Colonic mucosa (tissue), 4 donors: Measurements from ENCODE around the gene C8G. TPM values are rescaled to one million over a fixed set of nuclear protein-coding genes. Genes with fewer than 3 reads are reported as not detected.

Experiments used
- DNase-seq: peaks from one replicate; pipeline ENCODE4 v3.0.0-alpha.2; 2020
- H3K27ac ChIP-seq: fragments of 200-600 bp; one replicate; pipeline ENCODE4 v1.8.0; 2021
- H3K27me3 ChIP-seq: fragments of 200-600 bp; one replicate; pipeline ENCODE4 v1.8.0; 2021
- H3K36me3 ChIP-seq: fragments of 200-600 bp; one replicate; pipeline ENCODE4 v1.8.0; 2021
- H3K4me1 ChIP-seq: fragments of 200-600 bp; one replicate; pipeline ENCODE4 v1.8.0; 2021; ENCODE audit warnings: mild to moderate bottlenecking
- H3K4me3 ChIP-seq: fragments of 200-600 bp; one replicate; pipeline ENCODE4 v1.8.0; 2021
- H3K9ac ChIP-seq, 2 donors: one replicate each; pipeline ENCODE4 v1.7.0; 2013; ENCODE audit warnings: control low read depth in 2 of 2, low read depth in 2 of 2, low read length in 2 of 2
- H3K9me3 ChIP-seq: fragments of 200-600 bp; one replicate; pipeline ENCODE4 v1.8.0; 2021
- intact Hi-C: fragments of 100-400 bp; cut with DNase I; formaldehyde crosslinking; loops from one replicate; pipeline ENCODE4 v1.14.1; 2022
- total RNA-seq, 2 donors: library from RNA; stranded (reverse); fragmentation: NEBNext Ultra II Directional in 1 of 2; extraction: Animal tissue kit (Norgen Biotek cat#: 25700) in 1 of 2; gene quantifications; one replicate each; pipeline ENCODE4 v1.2.1, GENCODE V29; 2021
- TF ChIP-seq, protein P1 (sequence below): fragments of 200-600 bp; IDR thresholded peaks from one replicate; pipeline ENCODE4 v1.8.0; 2022; ENCODE audit warnings: antibody characterized with exemption, mild to moderate bottlenecking
- donor health status: healthy.
- donor health status: DM: no; HTN: no; CAD: no.
- donor health status: DM: no; HTN: no; CAD: no.

The C8G gene
- total RNA-seq, 2 donors from 2014 or later = 5.3 to 11.9 TPM

- no peak overlapping the region for H3K9ac ChIP-seq
- H3K27ac ChIP-seq = no peak overlapping the region
- H3K4me1 ChIP-seq = no peaks in the 10 kb centered on the region
- DNase-seq = no peak
- intact Hi-C loops = no loop called here
- H3K36me3 ChIP-seq = peaks cover 20% of the 10 kb centered on the region
- H3K27me3 ChIP-seq = no peaks in the 10 kb centered on the region
- TF ChIP-seq, protein P1, sequence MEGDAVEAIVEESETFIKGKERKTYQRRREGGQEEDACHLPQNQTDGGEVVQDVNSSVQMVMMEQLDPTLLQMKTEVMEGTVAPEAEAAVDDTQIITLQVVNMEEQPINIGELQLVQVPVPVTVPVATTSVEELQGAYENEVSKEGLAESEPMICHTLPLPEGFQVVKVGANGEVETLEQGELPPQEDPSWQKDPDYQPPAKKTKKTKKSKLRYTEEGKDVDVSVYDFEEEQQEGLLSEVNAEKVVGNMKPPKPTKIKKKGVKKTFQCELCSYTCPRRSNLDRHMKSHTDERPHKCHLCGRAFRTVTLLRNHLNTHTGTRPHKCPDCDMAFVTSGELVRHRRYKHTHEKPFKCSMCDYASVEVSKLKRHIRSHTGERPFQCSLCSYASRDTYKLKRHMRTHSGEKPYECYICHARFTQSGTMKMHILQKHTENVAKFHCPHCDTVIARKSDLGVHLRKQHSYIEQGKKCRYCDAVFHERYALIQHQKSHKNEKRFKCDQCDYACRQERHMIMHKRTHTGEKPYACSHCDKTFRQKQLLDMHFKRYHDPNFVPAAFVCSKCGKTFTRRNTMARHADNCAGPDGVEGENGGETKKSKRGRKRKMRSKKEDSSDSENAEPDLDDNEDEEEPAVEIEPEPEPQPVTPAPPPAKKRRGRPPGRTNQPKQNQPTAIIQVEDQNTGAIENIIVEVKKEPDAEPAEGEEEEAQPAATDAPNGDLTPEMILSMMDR = no peak
- no peaks in the 10 kb centered on the region for H3K9me3 ChIP-seq
- no peak overlapping the region for H3K4me3 ChIP-seq
These were observed 23.3 kb upstream of the C8G start for GRCh38 chr9:136921718-136922117.

- TF ChIP-seq, protein P1 = no peak
- peaks cover 15% of the 10 kb centered on the region for H3K36me3 ChIP-seq
- no peaks in the 10 kb centered on the region for H3K4me1 ChIP-seq
- no peak overlapping the region for H3K27ac ChIP-seq
- no peaks in the 10 kb centered on the region for H3K9me3 ChIP-seq
- H3K9ac ChIP-seq = no peak overlapping the region
- DNase-seq = no peak
- intact Hi-C loops = no loop called here
- no peak overlapping the region for H3K4me3 ChIP-seq
- H3K27me3 ChIP-seq = no peaks in the 10 kb centered on the region
These were observed 22.5 kb upstream of the C8G start for GRCh38 chr9:136922540-136922939.

DNA sequence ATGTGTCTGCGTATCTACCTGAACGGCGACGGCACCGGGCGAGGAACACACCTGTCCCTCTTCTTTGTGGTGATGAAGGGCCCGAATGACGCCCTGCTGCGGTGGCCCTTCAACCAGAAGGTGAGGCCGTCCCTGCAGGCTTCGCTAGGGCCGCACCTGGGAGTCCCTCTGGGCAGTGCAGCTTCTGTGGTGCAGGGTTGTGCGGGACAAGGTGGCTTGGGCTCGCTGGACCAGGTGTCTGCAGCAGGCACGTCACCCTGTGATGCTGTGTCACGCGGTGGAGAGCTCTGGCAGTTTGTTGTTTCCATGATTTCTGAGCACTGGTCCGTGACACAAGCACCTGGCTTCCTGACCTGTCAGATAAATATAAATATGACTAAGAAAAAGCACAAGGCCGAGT lies 21.2 kb upstream of the C8G start:
- H3K27ac ChIP-seq = no peak overlapping the region
- TF ChIP-seq, protein P1 = no peak
- no peaks in the 10 kb centered on the region for H3K4me1 ChIP-seq
- no peak for DNase-seq
- no peaks in the 10 kb centered on the region for H3K9me3 ChIP-seq
- H3K27me3 ChIP-seq = no peaks in the 10 kb centered on the region
- no peak overlapping the region for H3K9ac ChIP-seq
- H3K4me3 ChIP-seq = no peak overlapping the region
- H3K36me3 ChIP-seq = peaks cover 15% of the 10 kb centered on the region
- intact Hi-C loops = no loop called here

DNA sequence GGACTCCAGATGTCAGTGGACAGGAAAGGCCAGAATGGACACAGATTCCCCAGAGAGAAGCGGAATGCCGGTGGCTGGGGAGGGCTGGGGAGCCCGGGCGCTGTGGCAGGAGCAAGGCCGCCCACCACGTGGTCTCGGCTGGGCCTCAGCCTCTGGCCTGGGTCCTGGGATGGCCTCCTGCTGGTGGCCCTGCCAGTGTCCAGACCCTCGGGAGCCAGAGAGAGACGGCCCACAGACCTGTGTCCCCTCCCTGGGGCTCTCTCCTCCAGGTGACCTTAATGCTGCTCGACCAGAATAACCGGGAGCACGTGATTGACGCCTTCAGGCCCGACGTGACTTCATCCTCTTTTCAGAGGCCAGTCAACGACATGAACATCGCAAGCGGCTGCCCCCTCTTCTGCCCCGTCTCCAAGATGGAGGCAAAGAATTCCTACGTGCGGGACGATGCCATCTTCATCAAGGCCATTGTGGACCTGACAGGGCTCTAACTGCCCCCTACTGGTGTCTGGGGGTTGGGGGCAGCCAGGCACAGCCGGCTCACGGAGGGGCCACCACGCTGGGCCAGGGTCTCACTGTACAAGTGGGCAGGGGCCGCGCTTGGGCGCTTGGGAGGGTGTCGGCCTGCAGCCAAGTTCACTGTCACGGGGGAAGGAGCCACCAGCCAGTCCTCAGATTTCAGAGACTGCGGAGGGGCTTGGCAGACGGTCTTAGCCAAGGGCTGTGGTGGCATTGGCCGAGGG lies 19.5 kb upstream of the C8G start:
- Histone ChIP-seq H3K4me1 (no peaks in the 10 kb centered on the region), H3K9me3 (no peaks in the 10 kb centered on the region), H3K4me3 (no peak overlapping the region), H3K9ac (no peak overlapping the region), H3K27ac (no peak overlapping the region), H3K27me3 (no peaks in the 10 kb centered on the region), H3K36me3 (peaks cover 8% of the 10 kb centered on the region)
- intact Hi-C loops = no loop called here
- TF ChIP-seq, protein P1 = no peak
- no peak for DNase-seq

DNA sequence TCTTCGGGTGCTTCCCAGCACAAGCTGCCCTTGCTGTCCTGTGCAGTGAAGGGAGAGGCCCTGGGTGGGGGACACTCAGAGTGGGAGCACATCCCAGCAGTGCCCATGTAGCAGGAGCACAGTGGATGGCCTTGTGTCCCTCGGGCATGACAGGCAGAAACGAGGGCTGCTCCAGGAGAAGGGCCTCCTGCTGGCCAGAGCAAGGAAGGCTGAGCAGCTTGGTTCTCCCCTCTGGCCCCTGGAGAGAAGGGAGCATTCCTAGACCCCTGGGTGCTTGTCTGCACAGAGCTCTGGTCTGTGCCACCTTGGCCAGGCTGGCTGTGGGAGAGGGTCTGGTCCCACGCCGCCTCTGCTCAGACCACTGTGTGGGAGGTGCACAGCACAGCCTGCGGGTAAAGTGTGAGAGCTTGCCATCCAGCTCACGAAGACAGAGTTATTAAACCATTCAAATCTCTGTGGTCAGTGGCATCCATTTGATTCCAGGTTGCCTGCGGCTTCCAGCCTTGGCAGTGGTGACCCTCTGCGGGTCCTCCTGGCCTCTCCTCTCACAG lies 18.8 kb upstream of the C8G start:
- intact Hi-C loops = no loop called here
- H3K36me3 ChIP-seq = peaks cover 1% of the 10 kb centered on the region
- H3K9ac ChIP-seq = no peak overlapping the region
- no peak overlapping the region for H3K4me3 ChIP-seq
- DNase-seq = no peak
- TF ChIP-seq, protein P1 = no peak
- H3K9me3 ChIP-seq = no peaks in the 10 kb centered on the region
- no peaks in the 10 kb centered on the region for H3K27me3 ChIP-seq
- no peaks in the 10 kb centered on the region for H3K4me1 ChIP-seq
- no peak overlapping the region for H3K27ac ChIP-seq
